ENCODE data around the gene TBX19. TPM values are rescaled to one million over a fixed set of nuclear protein-coding genes. Genes with fewer than 3 reads are reported as not detected.

TBX19 gene
- total RNA-seq, 1 experiment from 2014 or later: 3.0 TPM

DNA sequence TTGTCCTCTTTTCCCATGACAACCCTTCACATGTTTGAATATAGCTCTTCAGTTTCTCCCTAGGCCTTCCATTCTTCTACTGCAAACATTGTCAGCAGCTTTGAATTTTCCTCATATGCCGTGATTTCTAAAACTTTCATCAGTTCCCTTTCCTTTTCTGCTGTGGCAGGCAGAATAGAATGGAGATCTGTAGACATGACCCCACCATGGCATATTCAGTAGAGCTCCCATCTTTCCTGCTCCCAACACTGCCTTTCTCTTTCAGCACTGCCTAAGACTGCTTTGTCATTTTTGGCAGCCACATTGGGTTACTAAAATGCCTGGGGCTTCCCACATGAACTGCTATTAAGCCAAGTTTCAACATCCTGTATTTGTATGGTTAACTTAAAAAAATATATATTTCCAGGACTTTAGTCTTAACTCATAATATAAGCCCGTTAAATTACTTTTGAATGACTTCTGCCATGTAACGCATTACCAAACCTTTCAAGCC, 60.9 kb downstream of the TBX19 start:
- CTCF ChIA-PET: interaction anchor here (0.8 to 2.9 kb wide), 10 partner anchors 8 to 1007 kb away, joined by 3 to 62 read pairs (median 10); no protein-coding TSS in a partner anchor
- Histone ChIP-seq H3K9me2 (ENCODE audit: insufficient read depth) (no peaks in the 10 kb centered on the region), H3K9me3 (ENCODE audit: control insufficient read depth in 1 of 2, insufficient read depth in 1 of 2, low read depth in 1 of 2, low read length in 2 of 2) (no peaks in the 10 kb centered on the region), H3K36me3 (ENCODE audit: control insufficient read depth in 1 of 2, insufficient read depth in 2 of 2, low read length in 2 of 2) (no peaks in the 10 kb centered on the region), H3K27me3 (ENCODE audit: insufficient read depth, low read length) (no peaks in the 10 kb centered on the region), H3K4me3 (replicated peaks in 1 of 2; ENCODE audit: low read depth in 1 of 2, low read length in 2 of 2) (no peak overlapping the region), H3K4me1 (ENCODE audit: control insufficient read depth in 1 of 2, insufficient read depth in 2 of 2, low read length in 2 of 2) (peaks cover 11 to 19% of the 10 kb centered on the region in 2 experiments; a peak in 3 of 4 replicates), H2AFZ (ENCODE audit: low read depth, low read length, poor library complexity, severe bottlenecking) (no peak overlapping the region), H3K79me2 (ENCODE audit: insufficient read depth, low read length) (no peaks in the 10 kb centered on the region), H3K27ac (ENCODE audit: low read depth, low read length) (no peak overlapping the region), H3K9ac (ENCODE audit: low read length) (no peak overlapping the region), H4K20me1 (ENCODE audit: insufficient read depth) (no peaks in the 10 kb centered on the region), H3K4me2 (ENCODE audit: low read length) (no peak overlapping the region)
- POLR2A ChIA-PET: interaction anchor here (0.9 to 1.5 kb wide), 2 partner anchors 98 to 262 kb away, joined by 4 to 5 read pairs; no protein-coding TSS in a partner anchor
- RAD21 ChIA-PET (ENCODE audit: low non-redundant PET in 1 of 2, low total read pairs in 2 of 2, uncharacterized antibody in 2 of 2, unreplicated experiment in 2 of 2): interaction anchor here (0.6 to 2.4 kb wide), 5 partner anchors 98 to 262 kb away, joined by 3 to 11 read pairs (median 8); no protein-coding TSS in a partner anchor
- DNase-seq (ENCODE audit: low read depth, low spot score): no peak
- BruUV-seq (replicated peaks): no TSS peak
- intact Hi-C loops (cut with micrococcal nuclease): loop anchor here (10.0 kb wide), 2 partner anchors 263 to 773 kb away; no protein-coding TSS in a partner anchor
- ATAC-seq: no peak
- TF ChIP-seq CBX3 (IDR thresholded peaks at IDR 0.05; ENCODE audit: low read depth): no peak
- TF ChIP-seq SRF (IDR thresholded peaks at IDR 0.05; ENCODE audit: low read depth): no peak
- no peak for TF ChIP-seq TCF7L2 (IDR thresholded peaks at IDR 0.05; ENCODE audit: borderline replicate concordance, extremely low read depth, insufficient read depth, insufficient read length)
- no peak for TF ChIP-seq ELF1 (IDR thresholded peaks at IDR 0.05; ENCODE audit: borderline replicate concordance, low read depth)
- TF ChIP-seq EZH2phosphoT487 (IDR thresholded peaks at IDR 0.05; ENCODE audit: borderline replicate concordance): no peak
- TF ChIP-seq SP1 (IDR thresholded peaks at IDR 0.05; ENCODE audit: low read depth): no peak
- no peak for TF ChIP-seq ZFX (IDR thresholded peaks at IDR 0.05)

DNA sequence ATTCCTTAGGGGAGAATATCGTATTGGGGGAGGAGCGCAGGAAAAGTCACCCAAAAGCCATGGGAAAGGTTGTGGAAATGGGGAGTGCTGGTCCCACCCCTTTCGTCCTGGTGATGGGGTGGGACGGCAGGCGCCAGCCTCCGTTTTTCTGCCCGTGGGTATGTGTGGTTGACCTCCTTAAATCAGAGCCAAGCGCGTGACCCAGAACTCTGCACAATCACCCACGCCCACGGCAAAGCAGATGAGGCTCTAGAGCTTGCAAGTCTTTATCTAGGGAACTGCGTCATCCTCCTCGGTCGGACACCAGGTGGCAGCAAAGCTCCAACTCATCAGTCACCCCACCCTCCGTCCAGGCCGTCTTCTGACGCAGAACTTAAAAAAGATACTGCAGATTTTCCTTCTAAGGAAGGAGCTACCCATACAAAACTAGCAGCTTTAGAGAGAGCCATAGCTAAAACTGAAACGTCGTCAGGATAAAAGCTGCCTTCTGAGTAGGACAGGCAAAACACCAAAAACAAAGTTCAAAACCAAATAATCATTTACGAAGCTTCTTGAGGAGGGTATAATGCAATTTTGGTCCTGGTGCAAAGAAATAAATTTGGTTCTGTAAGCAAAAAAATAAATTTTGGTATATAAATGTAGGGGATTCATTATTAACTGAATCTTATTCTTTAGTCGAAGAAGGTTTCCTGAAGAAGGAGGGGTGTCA, 62.0 kb downstream of the TBX19 start:
- peak; percentile 82 for DNase-seq (ENCODE audit: low read depth, low spot score)
- peak; percentile 96 for ATAC-seq
- Histone ChIP-seq H3K4me1 (ENCODE audit: control insufficient read depth in 1 of 2, insufficient read depth in 2 of 2, low read length in 2 of 2) (peaks cover 11 to 21% of the 10 kb centered on the region in 2 experiments; a peak in 3 of 4 replicates), H3K27ac (ENCODE audit: low read depth, low read length) (peak overlapping the region; percentile 38; the same call in 1 of the 2 replicates), H4K20me1 (ENCODE audit: insufficient read depth) (no peaks in the 10 kb centered on the region), H3K9ac (ENCODE audit: low read length) (no peak overlapping the region), H3K79me2 (ENCODE audit: insufficient read depth, low read length) (no peaks in the 10 kb centered on the region), H3K36me3 (ENCODE audit: control insufficient read depth in 1 of 2, insufficient read depth in 2 of 2, low read length in 2 of 2) (no peaks in the 10 kb centered on the region), H3K9me3 (ENCODE audit: control insufficient read depth in 1 of 2, insufficient read depth in 1 of 2, low read depth in 1 of 2, low read length in 2 of 2) (no peaks in the 10 kb centered on the region), H2AFZ (ENCODE audit: low read depth, low read length, poor library complexity, severe bottlenecking) (peak overlapping the region; percentile 88), H3K4me3 (replicated peaks in 1 of 2; ENCODE audit: low read depth in 1 of 2, low read length in 2 of 2) (peak overlapping the region in 1 of 2 experiments; percentile 31; a peak in 2 of 4 replicates), H3K9me2 (ENCODE audit: insufficient read depth) (no peaks in the 10 kb centered on the region), H3K4me2 (ENCODE audit: low read length) (peak overlapping the region; percentile 61), H3K27me3 (ENCODE audit: insufficient read depth, low read length) (no peaks in the 10 kb centered on the region)
- ChIA-PET RAD21 (ENCODE audit: low non-redundant PET in 1 of 2, low total read pairs in 2 of 2, uncharacterized antibody in 2 of 2, unreplicated experiment in 2 of 2) (interaction anchor here (0.6 to 2.4 kb wide), 15 partner anchors 22 to 1005 kb away, joined by 3 to 11 read pairs (median 3); no protein-coding TSS in a partner anchor), POLR2A (interaction anchor here (1.2 to 1.5 kb wide), 3 partner anchors 18 to 261 kb away, joined by 4 to 5 read pairs (median 5); no protein-coding TSS in a partner anchor), CTCF (interaction anchor here (0.6 to 2.9 kb wide), 52 partner anchors 9 to 1025 kb away, joined by 3 to 62 read pairs (median 4); partner anchors contain the start of genes BLZF1 and NME7)
- intact Hi-C loops (cut with micrococcal nuclease): loop anchor here (1.0 to 10.0 kb wide), 5 partner anchors 97 to 1006 kb away; no protein-coding TSS in a partner anchor
- BruUV-seq (replicated peaks): no TSS peak
- TF ChIP-seq, protein P1, sequence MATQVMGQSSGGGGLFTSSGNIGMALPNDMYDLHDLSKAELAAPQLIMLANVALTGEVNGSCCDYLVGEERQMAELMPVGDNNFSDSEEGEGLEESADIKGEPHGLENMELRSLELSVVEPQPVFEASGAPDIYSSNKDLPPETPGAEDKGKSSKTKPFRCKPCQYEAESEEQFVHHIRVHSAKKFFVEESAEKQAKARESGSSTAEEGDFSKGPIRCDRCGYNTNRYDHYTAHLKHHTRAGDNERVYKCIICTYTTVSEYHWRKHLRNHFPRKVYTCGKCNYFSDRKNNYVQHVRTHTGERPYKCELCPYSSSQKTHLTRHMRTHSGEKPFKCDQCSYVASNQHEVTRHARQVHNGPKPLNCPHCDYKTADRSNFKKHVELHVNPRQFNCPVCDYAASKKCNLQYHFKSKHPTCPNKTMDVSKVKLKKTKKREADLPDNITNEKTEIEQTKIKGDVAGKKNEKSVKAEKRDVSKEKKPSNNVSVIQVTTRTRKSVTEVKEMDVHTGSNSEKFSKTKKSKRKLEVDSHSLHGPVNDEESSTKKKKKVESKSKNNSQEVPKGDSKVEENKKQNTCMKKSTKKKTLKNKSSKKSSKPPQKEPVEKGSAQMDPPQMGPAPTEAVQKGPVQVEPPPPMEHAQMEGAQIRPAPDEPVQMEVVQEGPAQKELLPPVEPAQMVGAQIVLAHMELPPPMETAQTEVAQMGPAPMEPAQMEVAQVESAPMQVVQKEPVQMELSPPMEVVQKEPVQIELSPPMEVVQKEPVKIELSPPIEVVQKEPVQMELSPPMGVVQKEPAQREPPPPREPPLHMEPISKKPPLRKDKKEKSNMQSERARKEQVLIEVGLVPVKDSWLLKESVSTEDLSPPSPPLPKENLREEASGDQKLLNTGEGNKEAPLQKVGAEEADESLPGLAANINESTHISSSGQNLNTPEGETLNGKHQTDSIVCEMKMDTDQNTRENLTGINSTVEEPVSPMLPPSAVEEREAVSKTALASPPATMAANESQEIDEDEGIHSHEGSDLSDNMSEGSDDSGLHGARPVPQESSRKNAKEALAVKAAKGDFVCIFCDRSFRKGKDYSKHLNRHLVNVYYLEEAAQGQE (IDR thresholded peaks at IDR 0.05; ENCODE audit: low read depth): no peak
- TF ChIP-seq EGR1 (IDR thresholded peaks at IDR 0.05; ENCODE audit: low read depth) (peak; percentile 65; the same call in 1 of the 2 replicates), POLR2AphosphoS5 (IDR thresholded peaks at IDR 0.05; ENCODE audit: low read depth, low read length) (no peak), SRF (IDR thresholded peaks at IDR 0.05; ENCODE audit: low read depth) (no peak), RAD21 (IDR thresholded peaks at IDR 0.05; ENCODE audit: low read depth) (peak; percentile 98), CBX3 (IDR thresholded peaks at IDR 0.05; ENCODE audit: low read depth) (peak; percentile 60; the same call in 1 of the 2 replicates)
- TF ChIP-seq, protein P2, sequence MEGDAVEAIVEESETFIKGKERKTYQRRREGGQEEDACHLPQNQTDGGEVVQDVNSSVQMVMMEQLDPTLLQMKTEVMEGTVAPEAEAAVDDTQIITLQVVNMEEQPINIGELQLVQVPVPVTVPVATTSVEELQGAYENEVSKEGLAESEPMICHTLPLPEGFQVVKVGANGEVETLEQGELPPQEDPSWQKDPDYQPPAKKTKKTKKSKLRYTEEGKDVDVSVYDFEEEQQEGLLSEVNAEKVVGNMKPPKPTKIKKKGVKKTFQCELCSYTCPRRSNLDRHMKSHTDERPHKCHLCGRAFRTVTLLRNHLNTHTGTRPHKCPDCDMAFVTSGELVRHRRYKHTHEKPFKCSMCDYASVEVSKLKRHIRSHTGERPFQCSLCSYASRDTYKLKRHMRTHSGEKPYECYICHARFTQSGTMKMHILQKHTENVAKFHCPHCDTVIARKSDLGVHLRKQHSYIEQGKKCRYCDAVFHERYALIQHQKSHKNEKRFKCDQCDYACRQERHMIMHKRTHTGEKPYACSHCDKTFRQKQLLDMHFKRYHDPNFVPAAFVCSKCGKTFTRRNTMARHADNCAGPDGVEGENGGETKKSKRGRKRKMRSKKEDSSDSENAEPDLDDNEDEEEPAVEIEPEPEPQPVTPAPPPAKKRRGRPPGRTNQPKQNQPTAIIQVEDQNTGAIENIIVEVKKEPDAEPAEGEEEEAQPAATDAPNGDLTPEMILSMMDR (IDR thresholded peaks at IDR 0.05 in 2 of 3, conservative IDR thresholded peaks at IDR 0.05 in 1 of 3; ENCODE audit: borderline replicate concordance in 1 of 3, insufficient read depth in 1 of 3, low read depth in 2 of 3, low read length in 2 of 3): peak; percentile 58 to 87 (median 65)

Data from HCT116 (cell line).